MM.1S (cell line): Measurements from ENCODE around the gene COL6A1.

ENCODE experiments used
- DNase-seq: peaks from one replicate; pipeline ENCODE4 v3.0.0-alpha.2; 2015
- H2AFZ ChIP-seq: fragments of 300-600 bp; sonication (generic); 2 replicates; pipeline ENCODE4 v1.6.0; 2016; ENCODE audit warnings: antibody characterized with exemption, low read length
- H3F3A ChIP-seq: fragments of 300-600 bp; sonication (generic); 2 replicates; pipeline ENCODE4 v1.6.1; 2016; ENCODE audit warnings: mild to moderate bottlenecking, antibody characterized with exemption, low read length, moderate library complexity, mixed read lengths; ENCODE audit not compliant: insufficient read depth
- H3K27ac ChIP-seq: fragments of 300-600 bp; sonication (generic); 2 replicates; pipeline ENCODE4 v1.5.1; 2016; ENCODE audit warnings: mild to moderate bottlenecking, low read length
- H3K27me3 ChIP-seq: fragments of 300-600 bp; sonication (generic); replicated peaks from 2 replicates; pipeline ENCODE4 v1.6.0; 2016; ENCODE audit warnings: low read length; ENCODE audit not compliant: insufficient read depth
- H3K36me3 ChIP-seq: fragments of 300-600 bp; sonication (generic); replicated peaks from 2 replicates; pipeline ENCODE4 v1.6.1; 2016; ENCODE audit warnings: mild to moderate bottlenecking, low read length, mixed read lengths; ENCODE audit not compliant: insufficient read depth
- H3K4me1 ChIP-seq: fragments of 300-600 bp; sonication (generic); 2 replicates; pipeline ENCODE4 v1.6.1; 2016; ENCODE audit warnings: low read length, mixed read lengths
- H3K4me2 ChIP-seq: fragments of 300-600 bp; sonication (generic); 2 replicates; pipeline ENCODE4 v1.6.0; 2016; ENCODE audit warnings: low read depth, low read length
- H3K4me3 ChIP-seq: fragments of 300-600 bp; sonication (generic); 2 replicates; pipeline ENCODE4 v1.5.1; 2016; ENCODE audit warnings: low read length, mixed read lengths
- H3K79me2 ChIP-seq: fragments of 300-600 bp; sonication (generic); 2 replicates; pipeline ENCODE4 v1.6.1; 2016; ENCODE audit warnings: mixed run types, low read length, mixed read lengths
- H3K9ac ChIP-seq: fragments of 300-600 bp; sonication (generic); 2 replicates; pipeline ENCODE4 v1.6.1; 2016; ENCODE audit warnings: low read length, mixed read lengths
- H3K9me2 ChIP-seq: fragments of 300-600 bp; sonication (generic); replicated peaks from 2 replicates; pipeline ENCODE4 v1.6.1; 2016; ENCODE audit warnings: mild to moderate bottlenecking, low read length, mixed read lengths; ENCODE audit not compliant: insufficient read depth
- H3K9me3 ChIP-seq: fragments of 300-600 bp; sonication (generic); replicated peaks from 2 replicates; pipeline ENCODE4 v1.6.1; 2016; ENCODE audit warnings: mild to moderate bottlenecking, low read length, mixed read lengths; ENCODE audit not compliant: insufficient read depth
- H4K20me1 ChIP-seq: fragments of 300-600 bp; sonication (generic); 2 replicates; pipeline ENCODE4 v1.6.1; 2016; ENCODE audit warnings: mild to moderate bottlenecking, low read length, moderate library complexity, mixed read lengths; ENCODE audit not compliant: insufficient read depth
- CTCF ChIP-seq: fragments of 300-600 bp; sonication (generic); IDR thresholded peaks from 2 replicates; pipeline ENCODE4 v1.5.1; 2016; ENCODE audit warnings: antibody characterized with exemption, low read length, mixed read lengths
- EZH2 ChIP-seq: fragments of 300-600 bp; sonication (generic); optimal IDR thresholded peaks from 2 replicates; pipeline ENCODE3; 2017; ENCODE audit warnings: low read depth, mild to moderate bottlenecking, antibody characterized with exemption, low read length, mixed read lengths
- EZH2phosphoT487 ChIP-seq: fragments of 300-600 bp; sonication (generic); IDR thresholded peaks from 2 replicates; pipeline ENCODE4 v1.6.1; 2018; ENCODE audit warnings: antibody characterized with exemption, low read length

The COL6A1 gene

GRCh38 chr21:46054451-46054881 is 72.9 kb downstream of the COL6A1 start:
- H3K79me2 ChIP-seq = no peaks in the 10 kb centered on the region
- no peaks in the 10 kb centered on the region for H3K4me1 ChIP-seq
- DNase-seq = no peak
- H3K9ac ChIP-seq = no peak overlapping the region
- no peaks in the 10 kb centered on the region for H3F3A ChIP-seq
- H4K20me1 ChIP-seq = no peaks in the 10 kb centered on the region
- H3K27ac ChIP-seq = no peak overlapping the region
- no peak overlapping the region for H2AFZ ChIP-seq
- TF ChIP-seq EZH2 = no peak
- TF ChIP-seq EZH2phosphoT487 = no peak
- no peak for TF ChIP-seq CTCF
- H3K4me3 ChIP-seq = no peak overlapping the region
- no peak overlapping the region for H3K4me2 ChIP-seq
- peaks cover 95% of the 10 kb centered on the region for H3K27me3 ChIP-seq
- H3K9me3 ChIP-seq = no peaks in the 10 kb centered on the region
- H3K36me3 ChIP-seq = no peaks in the 10 kb centered on the region
- H3K9me2 ChIP-seq = no peaks in the 10 kb centered on the region
